PC-3 (cell line): Measurements from ENCODE around the gene FOXK2. TPM values are rescaled to one million over a fixed set of nuclear protein-coding genes. Genes with fewer than 3 reads are reported as not detected.

Experiments used
- ATAC-seq: fragments of 200-7000 bp; cut with Tn5 transposase; 2 replicates; pipeline ENCODE4 v1.9.1; 2020; ENCODE audit warnings: mild to moderate bottlenecking, moderate library complexity
- BruUV-seq: library from RNA; stranded (reverse); fragments of 400-500 nt; replicated peaks from 2 replicates; lab custom pipeline; 2021; lab: Mats Ljungman, UMichigan
- CTCF ChIA-PET: fragments of 300-600 bp; sonication (Branson Sonifier 250); formaldehyde crosslinking; loops from one replicate; lab custom pipeline; 2022; ENCODE audit warnings: antibody characterized with exemption; lab: Charles Lee
- POLR2A ChIA-PET: fragments of 300-600 bp; sonication (Branson Sonifier 250); formaldehyde crosslinking; loops from one replicate; lab custom pipeline; 2022; ENCODE audit warnings: antibody characterized with exemption; ENCODE audit not compliant: unreplicated experiment; lab: Charles Lee
- DNase-seq: peaks from one replicate; pipeline ENCODE4 v3.0.0-alpha.2; 2015
- H2AFZ ChIP-seq: fragments of 300-600 bp; sonication (generic); 2 replicates; pipeline ENCODE4 v1.6.0; 2016; ENCODE audit warnings: antibody characterized with exemption, low read length
- H3F3A ChIP-seq: fragments of 300-600 bp; sonication (generic); one replicate; pipeline ENCODE4 v1.6.0; 2017; ENCODE audit warnings: antibody characterized with exemption, low read length, control low read depth, mild to moderate bottlenecking; ENCODE audit not compliant: unreplicated experiment
- H3K27ac ChIP-seq: fragments of 300-600 bp; sonication (generic); 2 replicates; pipeline ENCODE4 v1.5.1; 2016; ENCODE audit warnings: mild to moderate bottlenecking, low read length
- H3K27me3 ChIP-seq: fragments of 300-600 bp; sonication (generic); 2 replicates; pipeline ENCODE4 v1.6.1; 2016; ENCODE audit warnings: low read length, mixed read lengths
- H3K36me3 ChIP-seq: fragments of 300-600 bp; sonication (generic); 2 replicates; pipeline ENCODE4 v1.6.1; 2016; ENCODE audit warnings: low read depth, mixed run types, low read length, mixed read lengths
- H3K4me1 ChIP-seq: fragments of 300-600 bp; sonication (generic); 2 replicates; pipeline ENCODE4 v1.5.1; 2016; ENCODE audit warnings: low read length; ENCODE audit not compliant: insufficient read depth
- H3K4me2 ChIP-seq: fragments of 300-600 bp; sonication (generic); 2 replicates; pipeline ENCODE4 v1.6.0; 2016; ENCODE audit warnings: low read length
- H3K4me3 ChIP-seq: fragments of 300-600 bp; sonication (generic); 2 replicates; pipeline ENCODE4 v1.5.1; 2016; ENCODE audit warnings: mild to moderate bottlenecking, low read length, mixed read lengths
- H3K79me2 ChIP-seq: fragments of 300-600 bp; sonication (generic); 2 replicates; pipeline ENCODE4 v1.6.1; 2017; ENCODE audit warnings: low read length, mixed read lengths
- H3K9ac ChIP-seq: fragments of 300-600 bp; sonication (generic); 2 replicates; pipeline ENCODE4 v1.6.0; 2016; ENCODE audit warnings: mild to moderate bottlenecking, low read length
- H3K9me2 ChIP-seq: fragments of 300-600 bp; sonication (generic); replicated peaks from 2 replicates; pipeline ENCODE4 v1.6.1; 2016; ENCODE audit warnings: mixed run types, low read length, mixed read lengths
- H3K9me3 ChIP-seq: fragments of 300-600 bp; sonication (generic); 2 replicates; pipeline ENCODE4 v1.6.1; 2016; ENCODE audit warnings: low read length, mixed read lengths
- H4K20me1 ChIP-seq: fragments of 300-600 bp; sonication (generic); 2 replicates; pipeline ENCODE4 v1.6.1; 2016; ENCODE audit warnings: low read length, mixed read lengths
- EZH2 ChIP-seq: fragments of 300-600 bp; sonication (generic); IDR thresholded peaks from one replicate; pipeline ENCODE4 v1.6.1; 2017; ENCODE audit warnings: antibody characterized with exemption, mild to moderate bottlenecking, low read length; ENCODE audit not compliant: unreplicated experiment
- EZH2phosphoT487 ChIP-seq: fragments of 300-600 bp; sonication (generic); IDR thresholded peaks from 2 replicates; pipeline ENCODE4 v1.6.1; 2018; ENCODE audit warnings: mild to moderate bottlenecking, antibody characterized with exemption, low read length, borderline replicate concordance
- intact Hi-C: fragments of 100-400 bp; cut with micrococcal nuclease; formaldehyde crosslinking; loops from 2 replicates; pipeline ENCODE4 v1.9.0; 2023
- total RNA-seq: library from RNA; depleted of rRNA; stranded (reverse); fragments of >200 nt; gene quantifications from 2 replicates; pipeline ENCODE4 v1.2.3, GENCODE V29; 2014; rRNA removed
- TF ChIP-seq, protein P1 (sequence below): fragments of 300-600 bp; sonication (generic); conservative IDR thresholded peaks from 2 replicates; pipeline ENCODE4 v1.5.1; 2017; ENCODE audit warnings: antibody characterized with exemption, low read depth, mild to moderate bottlenecking, low read length

FOXK2 gene
- total RNA-seq, 1 experiment from 2014 or later, result 60.5 TPM

DNA sequence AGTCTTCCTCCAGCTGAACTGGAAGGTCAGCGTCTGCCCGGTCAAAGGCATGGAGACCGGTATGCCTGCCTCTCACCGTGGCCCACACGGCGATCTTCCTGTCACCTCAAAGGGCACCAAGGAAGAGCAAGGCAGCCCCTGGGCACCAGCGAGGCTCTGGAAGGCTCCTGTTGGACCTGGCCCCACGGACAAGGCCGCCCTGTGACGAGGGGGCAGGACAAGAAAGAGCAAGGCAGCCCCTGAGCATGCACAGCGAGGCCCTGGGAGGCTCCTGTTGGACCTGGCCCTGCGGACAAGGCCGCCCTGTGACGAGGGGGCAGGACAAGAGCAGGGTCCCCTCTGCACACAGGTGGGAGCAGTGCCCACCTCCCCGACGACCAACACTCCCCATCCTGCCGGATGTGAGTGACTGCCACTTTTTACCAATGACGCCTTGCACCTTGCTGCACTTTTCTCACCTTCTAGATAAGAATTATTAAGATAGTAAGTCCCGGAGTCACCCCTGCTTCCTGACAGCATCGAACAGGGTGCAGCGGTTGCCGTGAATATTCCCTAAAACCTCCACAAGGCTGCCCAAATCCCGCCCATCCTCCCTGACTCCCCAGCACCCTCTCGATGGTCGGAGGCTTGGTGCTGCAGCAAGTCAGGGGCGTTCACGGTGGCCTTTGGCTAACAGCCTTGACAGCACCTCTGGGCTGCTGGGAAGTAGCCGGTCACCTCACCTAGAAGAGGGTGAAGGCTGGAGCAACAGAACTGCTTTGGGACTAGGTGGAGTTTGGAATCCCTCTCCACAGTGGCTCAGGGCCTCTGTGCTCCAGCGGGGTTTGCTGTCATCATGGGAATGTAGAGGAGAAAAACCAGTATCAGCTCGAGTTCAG lies 134.4 kb downstream of the FOXK2 start:
- Histone ChIP-seq H3K4me3 (no peak overlapping the region), H3K36me3 (no peaks in the 10 kb centered on the region), H3K9me3 (no peaks in the 10 kb centered on the region), H4K20me1 (no peaks in the 10 kb centered on the region), H3K9me2 (no peaks in the 10 kb centered on the region), H3F3A (peaks cover 9% of the 10 kb centered on the region), H3K4me1 (peaks cover 18% of the 10 kb centered on the region), H3K27me3 (no peaks in the 10 kb centered on the region), H3K79me2 (no peaks in the 10 kb centered on the region), H2AFZ (no peak overlapping the region), H3K9ac (no peak overlapping the region), H3K4me2 (0 out of 2 replicates have a peak overlapping the region, but pooled peaks have one; percentile 63), H3K27ac (no peak overlapping the region)
- no TSS peak for BruUV-seq
- ChIA-PET CTCF (no interaction called here), POLR2A (no interaction called here)
- DNase-seq (no peak), ATAC-seq (no peak)
- TF ChIP-seq EZH2phosphoT487 (no peak), EZH2 (no peak)
- TF ChIP-seq, protein P1, sequence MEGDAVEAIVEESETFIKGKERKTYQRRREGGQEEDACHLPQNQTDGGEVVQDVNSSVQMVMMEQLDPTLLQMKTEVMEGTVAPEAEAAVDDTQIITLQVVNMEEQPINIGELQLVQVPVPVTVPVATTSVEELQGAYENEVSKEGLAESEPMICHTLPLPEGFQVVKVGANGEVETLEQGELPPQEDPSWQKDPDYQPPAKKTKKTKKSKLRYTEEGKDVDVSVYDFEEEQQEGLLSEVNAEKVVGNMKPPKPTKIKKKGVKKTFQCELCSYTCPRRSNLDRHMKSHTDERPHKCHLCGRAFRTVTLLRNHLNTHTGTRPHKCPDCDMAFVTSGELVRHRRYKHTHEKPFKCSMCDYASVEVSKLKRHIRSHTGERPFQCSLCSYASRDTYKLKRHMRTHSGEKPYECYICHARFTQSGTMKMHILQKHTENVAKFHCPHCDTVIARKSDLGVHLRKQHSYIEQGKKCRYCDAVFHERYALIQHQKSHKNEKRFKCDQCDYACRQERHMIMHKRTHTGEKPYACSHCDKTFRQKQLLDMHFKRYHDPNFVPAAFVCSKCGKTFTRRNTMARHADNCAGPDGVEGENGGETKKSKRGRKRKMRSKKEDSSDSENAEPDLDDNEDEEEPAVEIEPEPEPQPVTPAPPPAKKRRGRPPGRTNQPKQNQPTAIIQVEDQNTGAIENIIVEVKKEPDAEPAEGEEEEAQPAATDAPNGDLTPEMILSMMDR, result no peak
- intact Hi-C loops, result no loop called here

Other genes starting within 250 kb of the FOXK2 start
- 58.6 and 73.5 TPM in 2 replicates for gene CSNK1D, start 246.0 kb upstream of the FOXK2 start, total RNA-seq
- 0.15 and 0.98 TPM in 2 replicates for gene CD7, start 202.1 kb upstream of the FOXK2 start, total RNA-seq
- 56.0 and 61.7 TPM in 2 replicates for gene SECTM1, start 186.0 kb upstream of the FOXK2 start, total RNA-seq
- gene TEX19, start 160.5 kb upstream of the FOXK2 start, total RNA-seq, result 0.46 and 1.2 TPM in 2 replicates
- gene UTS2R, start 148.0 kb upstream of the FOXK2 start, total RNA-seq, result not detected in 2 replicates
- gene HEXD, start 101.4 kb upstream of the FOXK2 start, total RNA-seq, result 12.7 and 18.3 TPM in 2 replicates
- 56.1 and 79.2 TPM in 2 replicates for gene OGFOD3, start 101.1 kb upstream of the FOXK2 start, total RNA-seq
- 63.6 and 77.2 TPM in 2 replicates for gene CYBC1, start 69.0 kb upstream of the FOXK2 start, total RNA-seq
- gene NARF, start 61.0 kb upstream of the FOXK2 start, total RNA-seq, result 59.5 and 64.6 TPM in 2 replicates
- gene WDR45B, start 128.7 kb downstream of the FOXK2 start, total RNA-seq, result 101 and 110 TPM in 2 replicates
- 16.5 and 22.4 TPM in 2 replicates for gene RAB40B, start 179.0 kb downstream of the FOXK2 start, total RNA-seq
- gene FN3KRP, start 197.0 kb downstream of the FOXK2 start, total RNA-seq, result 32.9 and 37.4 TPM in 2 replicates
- gene FN3K, start 215.9 kb downstream of the FOXK2 start, total RNA-seq, result 8.4 and 14.7 TPM in 2 replicates
- gene TBCD, start 232.3 kb downstream of the FOXK2 start, total RNA-seq, result 29.6 and 52.5 TPM in 2 replicates